ENCODE results near the gene NOX1. TPM values are rescaled to one million over a fixed set of nuclear protein-coding genes. Genes with fewer than 3 reads are reported as not detected.

The NOX1 gene
- total and polyA plus RNA-seq, 2 of the 13 experiments (the other 11 are each of a cell fraction or from before 2014, with no cell fraction given), result 0.07 TPM; not detected in 1

- TF ChIP-seq ZNF646 (CRISPR knock-in tag; IDR thresholded peaks at IDR 0.05) (no peak), REPIN1 (CRISPR knock-in tag; IDR thresholded peaks at IDR 0.05; ENCODE audit: borderline replicate concordance, low read depth) (0 out of 2 replicates have a peak, but pooled peaks have one; percentile 10), MTA1 (CRISPR knock-in tag; IDR thresholded peaks at IDR 0.05; ENCODE audit: borderline replicate concordance) (no peak), NFYB (CRISPR knock-in tag; IDR thresholded peaks at IDR 0.05) (no peak), HNF1A (IDR thresholded peaks at IDR 0.05; ENCODE audit: low read depth) (no peak), HNF1A (CRISPR knock-in tag; IDR thresholded peaks at IDR 0.05; ENCODE audit: borderline replicate concordance) (no peak), ZNF839 (CRISPR knock-in tag; IDR thresholded peaks at IDR 0.05; ENCODE audit: borderline replicate concordance) (no peak), MNT (IDR thresholded peaks at IDR 0.05) (no peak), RAD21 (CRISPR knock-in tag; IDR thresholded peaks at IDR 0.05) (no peak), TARDBP (CRISPR knock-in tag; IDR thresholded peaks at IDR 0.05) (peak; percentile 59; the same call in 1 of the 2 replicates), DDIT3 (CRISPR knock-in tag; IDR thresholded peaks at IDR 0.05) (no peak), ZIK1 (CRISPR knock-in tag; IDR thresholded peaks at IDR 0.05; ENCODE audit: borderline replicate concordance, low read depth) (no peak), DMAP1 (CRISPR knock-in tag; IDR thresholded peaks at IDR 0.05) (peak; percentile 69; the same call in 1 of the 2 replicates), ZSCAN21 (CRISPR knock-in tag; IDR thresholded peaks at IDR 0.05; ENCODE audit: borderline replicate concordance) (no peak), ZSCAN9 (CRISPR knock-in tag; IDR thresholded peaks at IDR 0.05; ENCODE audit: borderline replicate concordance) (no peak), ZSCAN22 (CRISPR knock-in tag; IDR thresholded peaks at IDR 0.05) (no peak), PTBP1 (IDR thresholded peaks at IDR 0.05; ENCODE audit: low read depth, low read length, poor library complexity, severe bottlenecking) (no peak)
These were observed 54.1 kb downstream of the NOX1 start, which contains the start of gene CSTF2 (continued) for GRCh38 chrX:100819837-100820666.
